ENCODE data around the gene IGF2. TPM values are rescaled to one million over a fixed set of nuclear protein-coding genes. Genes with fewer than 3 reads are reported as not detected.

Gene IGF2
- total RNA-seq, 4 donors from 2014 or later, result 0.76 to 35.3 (median 2.8) TPM

GRCh38 chr11:2094354-2095197 is 44.6 kb downstream of the IGF2 start:
- no peaks in the 10 kb centered on the region for H3K36me3 ChIP-seq
- H3K9me3 ChIP-seq, result no peaks in the 10 kb centered on the region
- WGBS, 2 donors, result 29 to 72% methylated on average over 13 of the region's 21 CpGs
- H3K27ac ChIP-seq, result no peak overlapping the region
- intact Hi-C loops (cut with DNase I), result no loop called here
- H3K4me1 ChIP-seq, result peaks cover 15 to 66% (median 39%) of the 10 kb centered on the region in 3 donors
- H3K27me3 ChIP-seq, result peaks cover 0 to 85% (median 0%) of the 10 kb centered on the region in 4 donors
- TF ChIP-seq POLR2A (IDR thresholded peaks at IDR 0.05), result no peak
- no peak overlapping the region for H3K4me3 ChIP-seq
- DNase-seq, result no peak

GRCh38 chr11:2093575-2094353 is 45.4 kb downstream of the IGF2 start:
- 22 to 53% methylated on average over 7 to 15 of the region's 18 CpGs for WGBS, 2 donors
- Histone ChIP-seq H3K36me3 (no peaks in the 10 kb centered on the region), H3K4me3 (no peak overlapping the region), H3K9me3 (no peaks in the 10 kb centered on the region), H3K4me1 (peaks cover 15 to 58% (median 31%) of the 10 kb centered on the region in 3 donors), H3K27ac (no peak overlapping the region), H3K27me3 (peaks cover 0 to 76% (median 0%) of the 10 kb centered on the region in 4 donors)
- intact Hi-C loops (cut with DNase I), result no loop called here
- TF ChIP-seq POLR2A (IDR thresholded peaks at IDR 0.05), result no peak
- TF ChIP-seq, protein P1, sequence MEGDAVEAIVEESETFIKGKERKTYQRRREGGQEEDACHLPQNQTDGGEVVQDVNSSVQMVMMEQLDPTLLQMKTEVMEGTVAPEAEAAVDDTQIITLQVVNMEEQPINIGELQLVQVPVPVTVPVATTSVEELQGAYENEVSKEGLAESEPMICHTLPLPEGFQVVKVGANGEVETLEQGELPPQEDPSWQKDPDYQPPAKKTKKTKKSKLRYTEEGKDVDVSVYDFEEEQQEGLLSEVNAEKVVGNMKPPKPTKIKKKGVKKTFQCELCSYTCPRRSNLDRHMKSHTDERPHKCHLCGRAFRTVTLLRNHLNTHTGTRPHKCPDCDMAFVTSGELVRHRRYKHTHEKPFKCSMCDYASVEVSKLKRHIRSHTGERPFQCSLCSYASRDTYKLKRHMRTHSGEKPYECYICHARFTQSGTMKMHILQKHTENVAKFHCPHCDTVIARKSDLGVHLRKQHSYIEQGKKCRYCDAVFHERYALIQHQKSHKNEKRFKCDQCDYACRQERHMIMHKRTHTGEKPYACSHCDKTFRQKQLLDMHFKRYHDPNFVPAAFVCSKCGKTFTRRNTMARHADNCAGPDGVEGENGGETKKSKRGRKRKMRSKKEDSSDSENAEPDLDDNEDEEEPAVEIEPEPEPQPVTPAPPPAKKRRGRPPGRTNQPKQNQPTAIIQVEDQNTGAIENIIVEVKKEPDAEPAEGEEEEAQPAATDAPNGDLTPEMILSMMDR (IDR thresholded peaks at IDR 0.05), result no peak
- no peak for DNase-seq

GRCh38 chr11:2092956-2093412 is 46.2 kb downstream of the IGF2 start:
- Histone ChIP-seq H3K36me3 (no peaks in the 10 kb centered on the region), H3K27me3 (peaks cover 0 to 69% (median 0%) of the 10 kb centered on the region in 4 donors), H3K4me3 (no peak overlapping the region), H3K27ac (no peak overlapping the region), H3K4me1 (peaks cover 15 to 50% (median 31%) of the 10 kb centered on the region in 3 donors), H3K9me3 (no peaks in the 10 kb centered on the region)
- TF ChIP-seq POLR2A (IDR thresholded peaks at IDR 0.05), result no peak
- TF ChIP-seq, protein P1 (IDR thresholded peaks at IDR 0.05), result no peak
- WGBS, 2 donors, result 40% methylated on average over 1 of the region's 10 CpGs; no CpG with 5 or more reads in 1 of the 2 donors
- intact Hi-C loops (cut with DNase I), result no loop called here
- no peak for DNase-seq

GRCh38 chr11:2092464-2092910 is 46.7 kb downstream of the IGF2 start:
- Histone ChIP-seq H3K4me3 (no peak overlapping the region), H3K4me1 (peaks cover 13 to 45% (median 27%) of the 10 kb centered on the region in 3 donors), H3K27ac (no peak overlapping the region), H3K9me3 (no peaks in the 10 kb centered on the region), H3K27me3 (peaks cover 0 to 64% (median 0%) of the 10 kb centered on the region in 4 donors), H3K36me3 (no peaks in the 10 kb centered on the region)
- WGBS, 2 donors, result 50 to 52% methylated on average over 5 of the region's 9 CpGs
- TF ChIP-seq POLR2A (IDR thresholded peaks at IDR 0.05), result no peak
- TF ChIP-seq, protein P1 (IDR thresholded peaks at IDR 0.05), result no peak
- intact Hi-C loops (cut with DNase I), result no loop called here
- no peak for DNase-seq

DNA sequence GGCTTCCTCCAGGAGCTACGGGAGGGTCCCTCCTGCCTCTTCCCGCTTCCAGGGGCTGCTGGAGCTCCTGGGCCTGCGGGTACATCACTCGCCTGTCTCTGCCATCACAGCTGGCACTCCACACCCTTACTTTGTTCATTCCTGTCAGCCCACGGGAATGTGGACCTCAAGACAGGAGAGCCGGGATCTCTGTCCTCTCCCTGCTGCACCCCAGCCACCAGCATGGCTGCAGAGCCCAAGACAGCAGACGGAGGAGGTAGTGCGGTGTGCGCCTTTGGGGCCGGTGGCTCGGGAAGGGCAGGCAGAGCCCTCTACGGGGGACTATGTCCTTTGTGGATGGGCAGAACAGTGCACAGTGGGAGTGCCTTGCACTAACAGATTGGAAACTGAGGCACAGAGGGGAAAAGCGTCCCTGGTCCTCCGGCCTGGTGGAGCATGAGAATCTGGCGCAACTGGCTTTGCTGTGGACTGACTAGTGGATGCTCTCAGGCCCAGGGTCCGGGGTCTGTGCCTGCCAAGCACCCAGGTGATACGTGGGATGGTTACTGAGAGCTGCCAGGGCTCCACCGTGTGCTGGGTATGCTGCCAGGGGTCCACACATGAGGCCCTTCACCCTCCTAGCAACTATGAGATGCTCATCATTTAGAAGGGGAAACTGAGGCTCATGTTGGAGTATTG is 47.3 kb downstream of the IGF2 start:
- no peak for TF ChIP-seq POLR2A (IDR thresholded peaks at IDR 0.05)
- TF ChIP-seq, protein P1 (IDR thresholded peaks at IDR 0.05), result no peak
- H3K9me3 ChIP-seq, result no peaks in the 10 kb centered on the region
- H3K36me3 ChIP-seq, result no peaks in the 10 kb centered on the region
- intact Hi-C loops (cut with DNase I), result no loop called here
- no peak overlapping the region for H3K4me3 ChIP-seq
- WGBS, 2 donors, result 50 to 51% methylated on average over 2 to 3 of the region's 18 CpGs
- peaks cover 8 to 40% (median 22%) of the 10 kb centered on the region in 3 donors for H3K4me1 ChIP-seq
- no peak for DNase-seq
- peaks cover 0 to 58% (median 0%) of the 10 kb centered on the region in 4 donors for H3K27me3 ChIP-seq
- H3K27ac ChIP-seq, result no peak overlapping the region

Data from esophagus squamous epithelium (tissue), 5 donors.